GM12865 (cell line): ENCODE measurements around the gene QDPR.
A peak's percentile ranks its signal among the peaks of the same experiment; 100 is the strongest.
"Not testable (repeated sequence)": the region's sequence is repeated elsewhere in the genome, so short reads cannot be mapped to it uniquely, and the experiment has no call there.

Source experiments
- DNase-seq: peaks from one replicate; pipeline ENCODE4 v3.0.0; 2010; ENCODE audit warnings: low read depth
- H3K4me3 ChIP-seq: 2 replicates; pipeline ENCODE4 v1.5.1; 2011; ENCODE audit warnings: mild to moderate bottlenecking, low read depth, low read length, control low read depth
- TF ChIP-seq, protein P1 (sequence below): IDR thresholded peaks from 2 replicates; pipeline ENCODE4 v1.5.1; 2011; ENCODE audit warnings: low read length, control low read depth, low read depth, inconsistent platforms; ENCODE audit not compliant: insufficient read depth; ENCODE audit errors: missing control alignments

The QDPR gene

DNA sequence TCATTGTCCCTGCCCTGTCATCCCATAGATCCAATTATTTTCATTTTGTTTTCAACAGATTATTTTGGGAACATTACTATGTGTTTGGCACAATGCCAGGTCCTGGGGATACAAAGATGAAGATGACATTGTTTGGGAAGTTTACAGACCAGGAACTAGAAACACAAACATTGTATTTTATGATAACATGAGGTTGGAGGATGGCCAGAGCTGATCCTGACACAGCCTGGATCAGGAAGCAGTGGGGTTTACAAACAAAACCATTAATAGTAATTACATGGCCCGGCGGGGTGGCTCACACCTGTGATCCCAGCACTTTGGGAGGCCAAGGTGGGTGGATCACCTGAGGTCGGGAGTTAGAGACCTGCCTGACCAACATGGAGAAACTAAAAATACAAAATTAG, 32.9 kb upstream of the QDPR start:
- no peak for DNase-seq
- no peak overlapping the region for H3K4me3 ChIP-seq
- TF ChIP-seq, protein P1, sequence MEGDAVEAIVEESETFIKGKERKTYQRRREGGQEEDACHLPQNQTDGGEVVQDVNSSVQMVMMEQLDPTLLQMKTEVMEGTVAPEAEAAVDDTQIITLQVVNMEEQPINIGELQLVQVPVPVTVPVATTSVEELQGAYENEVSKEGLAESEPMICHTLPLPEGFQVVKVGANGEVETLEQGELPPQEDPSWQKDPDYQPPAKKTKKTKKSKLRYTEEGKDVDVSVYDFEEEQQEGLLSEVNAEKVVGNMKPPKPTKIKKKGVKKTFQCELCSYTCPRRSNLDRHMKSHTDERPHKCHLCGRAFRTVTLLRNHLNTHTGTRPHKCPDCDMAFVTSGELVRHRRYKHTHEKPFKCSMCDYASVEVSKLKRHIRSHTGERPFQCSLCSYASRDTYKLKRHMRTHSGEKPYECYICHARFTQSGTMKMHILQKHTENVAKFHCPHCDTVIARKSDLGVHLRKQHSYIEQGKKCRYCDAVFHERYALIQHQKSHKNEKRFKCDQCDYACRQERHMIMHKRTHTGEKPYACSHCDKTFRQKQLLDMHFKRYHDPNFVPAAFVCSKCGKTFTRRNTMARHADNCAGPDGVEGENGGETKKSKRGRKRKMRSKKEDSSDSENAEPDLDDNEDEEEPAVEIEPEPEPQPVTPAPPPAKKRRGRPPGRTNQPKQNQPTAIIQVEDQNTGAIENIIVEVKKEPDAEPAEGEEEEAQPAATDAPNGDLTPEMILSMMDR = no peak

DNA sequence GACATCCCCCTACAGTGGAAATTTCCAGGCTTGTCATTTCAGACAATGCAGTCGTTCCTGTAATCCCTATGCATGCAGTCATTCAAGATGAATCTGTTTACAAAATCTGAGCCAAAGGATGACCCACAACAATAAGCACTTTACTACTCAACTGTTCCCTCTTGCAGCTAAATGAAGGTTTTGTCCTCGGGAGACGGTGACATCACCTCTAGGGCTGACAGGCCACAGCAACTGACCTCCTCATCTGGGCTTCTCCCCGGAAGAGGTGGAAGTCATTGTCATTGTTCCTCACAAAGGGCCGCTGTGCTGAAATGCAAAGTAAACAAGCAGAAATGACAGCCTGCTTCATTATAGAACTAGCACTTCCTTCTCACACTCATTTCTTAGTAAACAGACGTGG, 32.3 kb upstream of the QDPR start:
- peak; percentile 29 for DNase-seq
- TF ChIP-seq, protein P1 = no peak
- no peak overlapping the region for H3K4me3 ChIP-seq

DNA sequence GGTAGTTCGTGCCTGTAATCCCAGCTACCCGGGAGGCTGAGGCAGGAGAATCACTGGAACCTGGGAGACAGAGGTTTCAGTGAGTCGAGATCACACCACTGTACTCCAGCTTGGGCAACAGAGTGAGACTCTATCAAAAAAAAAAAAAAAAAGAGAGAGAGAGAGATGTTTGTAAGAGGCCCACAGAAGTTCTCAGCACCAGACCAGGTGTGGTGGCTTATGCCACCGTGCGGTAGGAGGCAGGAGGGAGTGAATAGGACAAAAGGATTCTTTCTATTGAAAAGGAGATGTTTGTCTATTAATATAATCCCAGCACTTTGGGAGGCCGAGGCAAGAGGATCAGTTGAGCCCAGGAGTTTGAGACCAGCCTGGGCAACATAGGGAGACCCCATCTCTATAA, 25.2 kb upstream of the QDPR start:
- not testable (repeated sequence) for H3K4me3 ChIP-seq, DNase-seq

DNA sequence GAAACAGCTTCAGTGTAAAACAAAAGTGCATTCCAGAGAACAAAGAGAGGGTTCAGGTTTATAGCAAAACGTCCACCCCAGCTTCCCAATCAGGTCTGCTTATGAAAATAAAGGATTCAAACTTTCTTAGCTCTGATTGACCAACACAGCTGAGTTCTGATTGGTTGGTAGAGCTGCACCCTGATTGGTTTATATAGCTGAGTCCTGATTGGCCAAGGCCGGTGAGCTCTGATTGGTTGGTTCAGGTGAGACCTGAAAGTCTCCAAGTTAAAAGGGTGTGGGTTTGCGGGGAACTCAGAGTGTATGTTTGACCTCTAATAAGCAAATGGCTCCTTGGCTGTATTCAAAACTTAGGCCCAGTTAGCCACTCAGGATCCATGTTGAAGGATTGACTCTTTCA, 24.0 kb upstream of the QDPR start:
- DNase-seq = peak; percentile 21
- TF ChIP-seq, protein P1 = no peak
- no peak overlapping the region for H3K4me3 ChIP-seq

DNA sequence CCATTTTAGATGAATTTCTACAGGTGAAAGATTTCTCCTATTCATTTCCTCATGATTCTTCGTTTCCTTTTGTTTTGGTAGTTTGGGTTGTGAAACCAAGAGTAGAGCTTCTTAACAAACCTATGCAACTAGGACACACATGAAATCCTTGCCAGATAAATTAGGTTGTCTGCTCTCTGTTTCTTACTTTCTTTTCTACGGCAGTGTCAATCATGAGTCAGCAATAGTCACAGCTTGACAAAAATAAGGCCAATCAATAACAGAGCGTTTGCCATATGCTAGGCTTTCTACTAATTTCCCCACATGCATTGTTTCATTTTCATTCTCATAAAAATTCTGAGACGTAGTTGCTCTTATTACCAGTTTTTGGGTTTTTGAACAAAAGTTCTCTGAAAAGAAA, 23.4 kb upstream of the QDPR start:
- peak; percentile 58 for DNase-seq
- no peak overlapping the region for H3K4me3 ChIP-seq
- TF ChIP-seq, protein P1 = no peak

DNA sequence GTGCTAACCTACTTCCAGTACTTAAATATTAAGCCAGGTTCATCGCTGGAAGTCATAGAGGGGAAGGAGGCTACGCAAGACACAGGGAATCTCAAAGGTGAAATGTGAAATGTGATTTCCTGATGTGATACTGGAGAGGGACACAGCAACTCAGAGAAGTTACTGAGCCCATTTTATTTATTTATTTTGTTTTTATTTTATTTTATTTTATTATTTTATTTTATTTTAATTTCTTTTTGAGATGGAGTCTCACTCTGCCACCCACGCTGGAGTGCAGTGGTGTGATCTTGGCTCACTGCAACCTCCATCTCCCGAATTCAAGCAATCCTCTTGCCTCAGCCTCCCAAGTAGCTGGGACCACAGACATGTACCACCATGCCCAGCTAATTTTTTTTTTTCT, 22.8 kb upstream of the QDPR start:
- H3K4me3 ChIP-seq = no peak overlapping the region
- no peak for DNase-seq
- TF ChIP-seq, protein P1 = no peak

DNA sequence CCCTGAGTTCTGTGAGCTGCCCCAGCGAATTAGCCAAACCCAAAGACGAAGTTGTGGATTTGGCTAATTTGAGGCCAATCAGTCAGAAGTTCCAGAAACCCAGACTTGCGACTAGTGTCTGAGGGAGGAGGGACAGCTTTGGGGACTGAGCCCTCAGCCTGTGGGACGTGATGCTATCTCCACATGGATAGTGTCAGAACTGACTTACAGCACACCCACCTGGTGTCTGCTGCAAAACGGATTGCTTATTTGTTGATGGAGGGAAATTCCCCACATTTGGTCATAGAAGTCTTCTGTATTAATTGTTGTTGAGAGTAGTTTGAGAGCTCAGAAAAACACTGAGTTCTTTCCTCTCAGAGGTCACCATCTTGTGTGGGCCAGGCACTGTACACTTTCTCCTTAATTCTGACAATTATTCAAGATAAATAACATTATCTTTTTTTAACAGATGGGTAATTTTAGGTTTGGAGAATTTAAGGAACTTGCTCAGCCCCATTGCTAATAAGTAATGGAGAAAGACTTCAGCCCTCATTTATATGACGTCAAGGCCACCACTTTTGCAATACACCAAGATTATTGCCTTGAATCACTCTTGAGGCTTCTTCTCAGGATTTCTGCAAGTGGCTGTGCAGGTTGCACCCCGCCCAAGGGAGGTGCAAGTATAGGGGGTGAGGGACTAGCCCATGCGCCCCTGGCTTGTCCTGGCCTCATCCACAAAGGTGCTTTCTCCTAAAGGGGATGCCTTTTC, 19.8 kb upstream of the QDPR start:
- no peak for DNase-seq
- TF ChIP-seq, protein P1 = no peak

More for the DNA sequence above, 19.8 kb upstream of the QDPR start:
- no peak overlapping the region for H3K4me3 ChIP-seq
